SK-N-MC (cell line): Measurements from ENCODE around the gene GHRL.
"Not testable (repeated sequence)": the region's sequence is repeated elsewhere in the genome, so short reads cannot be mapped to it uniquely, and the experiment has no call there.

Source experiments
- DNase-seq: peaks from one replicate; pipeline ENCODE4 v3.0.0-alpha.2; 2011; ENCODE audit warnings: low read depth, low spot score
- H3K27ac ChIP-seq: fragments of 200-600 bp; sonication (generic); 2 replicates; pipeline ENCODE4 v1.5.1; 2016; ENCODE audit warnings: mixed run types
- H3K36me3 ChIP-seq: fragments of 200-600 bp; sonication (generic); 2 replicates; pipeline ENCODE4 v1.6.1; 2017; ENCODE audit warnings: antibody characterized with exemption, low read length, mixed read lengths; ENCODE audit not compliant: insufficient read depth
- H3K4me3 ChIP-seq: fragments of 200-600 bp; sonication (generic); 2 replicates; pipeline ENCODE4 v1.5.1; 2016
- H3K9ac ChIP-seq: fragments of 200-600 bp; sonication (generic); 2 replicates; pipeline ENCODE4 v1.8.0; 2017; ENCODE audit warnings: mixed run types, mixed read lengths; ENCODE audit not compliant: insufficient read length
- H3K9me3 ChIP-seq: fragments of 200-600 bp; sonication (generic); 2 replicates; pipeline ENCODE4 v1.6.1; 2017; ENCODE audit warnings: low read depth, mild to moderate bottlenecking, antibody characterized with exemption, low read length, moderate library complexity, mixed read lengths
- EZH2 ChIP-seq: fragments of 200-600 bp; sonication (generic); IDR thresholded peaks from one replicate; pipeline ENCODE4 v1.6.1; 2017; ENCODE audit warnings: antibody characterized with exemption
- FOXP2 ChIP-seq: optimal IDR thresholded peaks from 2 replicates; pipeline ENCODE3; 2011; ENCODE audit warnings: mild to moderate bottlenecking, moderate library complexity; ENCODE audit not compliant: insufficient read depth; ENCODE audit errors: extremely low read length, control extremely low read depth
- POLR2AphosphoS5 ChIP-seq: IDR thresholded peaks from 2 replicates; pipeline ENCODE4 v1.6.1; 2012; ENCODE audit warnings: mild to moderate bottlenecking, low read depth, low read length, borderline replicate concordance

Gene GHRL

DNA sequence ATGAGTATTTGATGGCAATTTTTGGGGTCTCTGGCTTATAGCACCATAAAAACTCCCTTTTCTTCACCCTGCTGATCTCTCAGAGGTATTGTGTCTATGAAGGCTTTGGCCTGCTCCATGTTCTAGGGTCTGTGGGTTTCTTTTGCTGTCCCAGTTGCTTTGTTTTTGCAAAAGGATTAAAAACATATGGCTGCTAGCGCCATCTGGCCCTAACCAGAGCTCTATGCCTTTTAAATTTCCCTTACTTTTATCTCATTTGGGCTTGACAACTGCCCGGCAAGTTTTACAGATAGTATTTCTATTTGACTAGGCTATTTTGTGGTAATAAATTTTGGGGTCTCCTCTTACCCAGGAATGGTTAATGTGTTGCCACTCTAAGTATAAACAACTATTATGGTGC is 6.4 kb upstream of the GHRL start:
- H3K36me3 ChIP-seq = peaks cover 8% of the 10 kb centered on the region; the same call in 1 of the 2 replicates
- H3K27ac ChIP-seq = no peak overlapping the region
- no peak overlapping the region for H3K9ac ChIP-seq

DNA sequence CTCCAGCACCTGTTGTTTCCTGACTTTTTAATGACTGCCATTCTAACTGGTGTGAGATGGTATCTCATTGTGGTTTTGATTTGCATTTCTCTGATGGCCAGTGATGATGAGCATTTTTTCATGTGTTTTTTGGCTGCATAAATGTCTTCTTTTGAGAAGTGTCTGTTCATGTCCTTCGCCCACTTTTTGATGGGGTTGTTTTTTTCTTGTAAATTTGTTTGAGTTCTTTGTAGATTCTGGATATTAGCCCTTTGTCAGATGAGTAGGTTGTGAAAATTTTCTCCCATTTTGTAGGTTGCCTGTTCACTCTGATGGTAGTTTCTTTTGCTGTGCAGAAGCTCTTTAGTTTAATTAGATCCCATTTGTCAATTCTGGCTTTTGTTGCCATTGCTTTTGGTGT is 5.3 kb upstream of the GHRL start:
- H3K9ac ChIP-seq, H3K36me3 ChIP-seq, H3K4me3 ChIP-seq, H3K27ac ChIP-seq, DNase-seq, H3K9me3 ChIP-seq: not testable (repeated sequence)

More for the DNA sequence above, 6.4 kb upstream of the GHRL start:
- Histone ChIP-seq H3K4me3 (no peak overlapping the region), H3K9me3 (no peaks in the 10 kb centered on the region)
- no peak for DNase-seq
- TF ChIP-seq EZH2 (no peak), FOXP2 (no peak), POLR2AphosphoS5 (no peak)

DNA sequence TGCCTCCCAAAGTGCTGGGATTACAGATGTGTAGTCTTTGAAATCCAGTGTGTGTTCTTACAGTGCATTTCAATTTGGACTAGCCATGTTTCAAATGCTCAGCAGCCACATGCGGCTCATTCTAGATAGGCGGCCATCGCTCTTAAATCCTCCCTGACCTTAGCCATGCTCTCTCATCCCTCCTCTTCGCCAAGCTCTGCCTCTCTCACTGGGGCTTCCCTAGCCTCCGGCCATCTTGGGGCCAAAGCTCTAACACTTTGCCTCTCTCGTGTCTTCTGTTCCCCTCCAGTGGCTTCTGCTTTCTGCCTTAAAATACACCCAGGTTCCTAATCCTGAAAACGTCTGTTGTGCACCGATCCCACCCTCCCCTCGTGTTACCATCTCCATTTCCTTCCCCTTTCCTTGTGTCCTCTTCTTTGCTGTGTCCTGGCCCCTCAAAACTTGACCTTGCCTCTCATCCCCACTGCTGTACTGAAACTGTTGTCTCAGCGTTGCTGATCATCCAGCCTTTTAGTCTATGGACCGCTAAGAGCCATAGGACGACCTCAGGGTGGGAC is 1.4 kb upstream of the GHRL start:
- no peak overlapping the region for H3K4me3 ChIP-seq
- H3K27ac ChIP-seq = no peak overlapping the region
- H3K36me3 ChIP-seq = no peaks in the 10 kb centered on the region; the same call in 1 of the 2 replicates
- no peaks in the 10 kb centered on the region for H3K9me3 ChIP-seq
- no peak overlapping the region for H3K9ac ChIP-seq
- no peak for DNase-seq
- TF ChIP-seq FOXP2 (no peak), POLR2AphosphoS5 (no peak), EZH2 (no peak)

DNA sequence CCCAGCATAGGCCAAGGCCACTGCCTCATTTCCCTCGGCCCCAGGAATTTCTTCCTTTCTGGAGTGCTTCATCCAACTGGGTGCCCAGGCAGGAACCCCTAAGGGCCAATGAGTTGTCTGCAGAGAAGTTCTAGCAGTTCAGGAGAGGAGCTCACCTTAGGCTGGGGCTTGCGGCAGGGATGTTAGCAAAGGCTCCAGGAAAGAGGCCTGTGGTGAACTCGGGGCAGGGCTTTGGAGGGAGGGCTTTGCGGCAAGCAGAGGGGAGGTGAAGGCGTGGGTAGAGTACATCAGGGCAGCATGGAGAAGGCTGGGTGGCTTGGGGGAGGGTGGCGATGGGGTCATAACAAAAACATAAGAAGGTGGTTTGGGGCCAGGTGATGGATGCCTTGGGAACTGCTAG is 1.1 kb downstream of the GHRL start:
- Histone ChIP-seq H3K36me3 (no peaks in the 10 kb centered on the region), H3K27ac (no peak overlapping the region), H3K4me3 (no peak overlapping the region), H3K9ac (no peak overlapping the region), H3K9me3 (no peaks in the 10 kb centered on the region)
- DNase-seq = no peak
- TF ChIP-seq EZH2 = no peak
- no peak for TF ChIP-seq FOXP2
- no peak for TF ChIP-seq POLR2AphosphoS5

DNA sequence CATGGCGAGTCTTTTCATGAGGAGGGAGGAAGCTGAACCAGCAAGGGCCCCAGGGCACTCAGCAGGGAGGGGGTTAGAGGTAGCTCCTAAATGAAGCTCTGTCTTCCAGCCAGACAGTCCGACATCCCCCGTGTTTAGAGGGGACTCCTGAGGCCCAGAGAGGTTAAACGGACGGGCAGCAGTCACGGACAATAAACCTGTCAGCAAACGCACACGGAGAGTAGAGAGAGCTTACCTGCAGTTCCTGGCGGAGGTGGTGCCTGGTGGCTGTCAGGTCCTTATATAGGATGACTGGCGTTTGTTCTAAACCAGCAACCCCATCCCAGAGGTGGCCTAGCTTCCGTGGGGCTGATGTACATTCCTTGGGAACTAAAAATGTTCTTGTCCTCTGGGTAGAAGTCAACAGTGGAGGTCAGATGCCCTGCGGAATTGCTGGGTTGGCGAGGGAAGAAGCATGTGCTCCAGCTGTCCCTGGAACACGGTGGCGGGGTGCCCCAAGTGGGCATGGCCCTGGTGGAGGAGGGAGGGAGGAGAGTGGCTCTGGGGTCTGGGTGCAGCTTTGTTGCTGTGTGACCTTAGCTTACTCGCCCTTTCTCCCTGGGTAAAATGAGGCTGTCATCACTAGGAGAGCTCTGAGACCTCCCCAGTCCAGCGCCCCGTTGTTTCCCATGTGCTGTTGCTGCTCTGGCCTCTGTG is 2.1 kb downstream of the GHRL start:
- H3K9ac ChIP-seq = no peak overlapping the region
- H3K4me3 ChIP-seq = no peak overlapping the region
- H3K9me3 ChIP-seq = no peaks in the 10 kb centered on the region
- DNase-seq = no peak
- no peak overlapping the region for H3K27ac ChIP-seq
- TF ChIP-seq EZH2 (no peak), FOXP2 (no peak), POLR2AphosphoS5 (no peak)
- no peaks in the 10 kb centered on the region for H3K36me3 ChIP-seq

DNA sequence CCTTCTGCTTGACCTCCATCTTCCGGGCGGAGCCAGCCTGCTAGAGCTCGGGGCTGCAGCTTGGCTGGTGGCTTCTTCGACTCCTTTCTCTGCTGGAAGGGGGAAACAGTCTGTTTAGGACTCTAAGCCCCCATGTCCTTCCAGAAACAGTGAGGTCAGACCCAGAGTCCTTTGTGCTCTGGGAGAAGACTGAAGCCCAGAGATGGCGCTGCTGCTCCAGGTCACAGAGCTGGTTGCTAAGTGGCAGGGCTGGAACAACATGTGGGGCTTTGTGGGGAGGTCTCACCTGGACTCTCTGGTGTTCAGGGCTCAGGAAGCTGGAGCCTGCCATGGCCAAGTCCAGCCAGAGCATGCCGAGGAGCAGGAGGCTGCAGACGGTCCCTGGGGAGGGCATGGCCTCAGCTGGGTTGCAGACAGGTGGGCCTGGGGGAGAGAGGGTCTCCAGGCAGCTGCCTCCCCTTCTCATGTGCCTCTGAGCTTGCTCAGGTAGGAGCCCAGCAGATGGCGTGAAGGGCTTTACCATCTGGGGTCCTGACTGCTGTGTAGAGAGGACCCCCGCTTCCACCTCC is 2.9 kb downstream of the GHRL start:
- Histone ChIP-seq H3K36me3 (no peaks in the 10 kb centered on the region), H3K9ac (no peak overlapping the region), H3K4me3 (no peak overlapping the region), H3K27ac (no peak overlapping the region), H3K9me3 (no peaks in the 10 kb centered on the region)
- DNase-seq = no peak
- no peak for TF ChIP-seq EZH2
- no peak for TF ChIP-seq FOXP2
- no peak for TF ChIP-seq POLR2AphosphoS5

DNA sequence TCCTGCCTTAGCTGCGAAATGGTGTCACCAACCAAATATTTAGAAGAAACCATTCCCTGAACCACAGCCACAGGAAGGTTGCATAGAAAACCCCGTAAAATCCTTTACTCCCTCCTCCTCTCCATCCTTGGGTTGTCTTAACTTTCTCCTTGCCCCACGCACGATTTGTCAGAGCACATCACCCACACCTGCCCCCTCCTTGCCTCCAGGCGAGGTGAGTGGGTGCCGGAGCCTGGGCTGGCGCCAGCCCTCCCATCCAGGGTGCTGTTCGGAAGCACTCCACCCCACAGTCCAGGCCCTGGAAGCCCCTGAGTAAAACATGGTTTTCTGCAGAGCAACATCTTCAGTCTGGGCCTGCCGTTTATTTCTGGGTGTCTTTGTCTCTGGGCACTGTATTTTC is 3.7 kb downstream of the GHRL start:
- Histone ChIP-seq H3K9ac (no peak overlapping the region), H3K4me3 (no peak overlapping the region), H3K27ac (no peak overlapping the region), H3K36me3 (no peaks in the 10 kb centered on the region), H3K9me3 (no peaks in the 10 kb centered on the region)
- TF ChIP-seq FOXP2 (no peak), EZH2 (no peak), POLR2AphosphoS5 (no peak)
- DNase-seq = no peak

DNA sequence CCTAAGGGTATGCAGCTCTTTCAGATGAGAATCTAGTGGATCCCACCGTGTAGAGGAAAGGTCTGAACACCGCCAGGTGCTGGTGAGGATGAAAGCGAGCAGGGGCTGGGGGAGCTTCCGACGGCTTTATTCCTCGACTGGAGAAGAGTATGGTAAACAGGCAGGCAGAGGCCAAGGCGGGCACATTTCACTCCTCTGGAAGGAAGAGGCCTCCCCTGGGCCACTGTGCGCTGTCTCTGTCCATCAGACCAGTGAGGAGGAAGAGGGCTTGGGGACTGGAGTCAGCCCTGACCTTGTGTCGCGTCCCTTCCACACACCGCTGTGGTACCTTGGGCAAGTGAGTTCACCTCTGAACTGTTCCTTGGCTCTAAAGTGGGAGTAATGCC is 4.2 kb downstream of the GHRL start:
- Histone ChIP-seq H3K4me3 (no peak overlapping the region), H3K36me3 (no peaks in the 10 kb centered on the region), H3K27ac (no peak overlapping the region), H3K9me3 (no peaks in the 10 kb centered on the region), H3K9ac (no peak overlapping the region)
- no peak for TF ChIP-seq EZH2
- TF ChIP-seq POLR2AphosphoS5 = no peak
- no peak for TF ChIP-seq FOXP2
- DNase-seq = no peak

DNA sequence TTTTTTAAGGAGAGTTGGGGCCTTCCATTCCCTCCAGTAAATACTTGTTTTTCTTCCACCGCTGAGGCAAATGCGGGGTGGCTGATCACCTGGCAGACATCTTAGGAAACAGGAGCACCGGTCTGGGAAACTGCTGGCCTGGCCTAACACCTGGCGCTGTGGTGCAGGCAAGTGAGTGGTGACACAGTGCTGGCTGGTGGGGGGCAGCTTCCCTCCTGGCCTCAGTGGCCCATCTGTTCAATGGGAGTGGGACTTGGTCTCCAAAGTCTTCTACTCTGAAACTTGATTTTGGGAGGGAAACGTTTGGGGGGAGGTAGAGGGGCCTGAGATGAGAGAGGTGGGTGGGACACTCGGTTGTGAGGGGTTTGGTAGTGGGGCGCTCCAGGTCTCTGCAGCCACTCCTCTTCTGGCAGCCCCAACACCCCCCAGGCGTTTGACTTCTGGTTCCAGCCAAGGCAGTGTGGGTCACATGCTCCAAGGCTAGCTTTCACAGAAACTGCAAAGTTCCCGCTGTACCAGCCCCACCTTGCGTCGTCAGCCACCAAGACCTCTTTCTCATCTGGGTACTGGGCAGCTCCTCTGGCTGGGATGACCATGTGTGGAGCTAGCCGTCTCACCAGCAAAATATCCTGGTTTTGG is 4.7 kb downstream of the GHRL start:
- no peak overlapping the region for H3K9ac ChIP-seq
- no peak overlapping the region for H3K27ac ChIP-seq
- TF ChIP-seq POLR2AphosphoS5 (no peak), EZH2 (no peak), FOXP2 (no peak)
- H3K4me3 ChIP-seq = no peak overlapping the region
- H3K9me3 ChIP-seq = no peaks in the 10 kb centered on the region
- no peak for DNase-seq
- H3K36me3 ChIP-seq = no peaks in the 10 kb centered on the region
